RWPE2 (cell line): ENCODE results near the gene FAM98A.

Experiments used
- ATAC-seq: fragments of 200-7000 bp; cut with Tn5 transposase; 3 replicates; pipeline ENCODE4 v1.9.1; 2021; ENCODE audit warnings: low read depth
- DNase-seq: peaks from one replicate; pipeline ENCODE4 v3.0.0-alpha.2; 2020; ENCODE audit warnings: low spot score
- H3K27ac ChIP-seq: fragments of 450-650 bp; 2 replicates; pipeline ENCODE4 v1.5.1; 2017; ENCODE audit warnings: mild to moderate bottlenecking; ENCODE audit not compliant: poor library complexity, severe bottlenecking
- H3K27me3 ChIP-seq: fragments of 250-450 bp; sonication (Bioruptor Pico); 2 replicates; pipeline ENCODE4 v1.5.1; 2021; ENCODE audit warnings: mild to moderate bottlenecking, moderate library complexity; ENCODE audit not compliant: insufficient read depth, poor library complexity, severe bottlenecking
- H3K36me3 ChIP-seq: fragments of 250-450 bp; sonication (Bioruptor Pico); 2 replicates; pipeline ENCODE4 v1.5.1; 2020; ENCODE audit warnings: low read depth, mild to moderate bottlenecking, moderate library complexity
- H3K4me1 ChIP-seq: fragments of 250-450 bp; sonication (Bioruptor Pico); 2 replicates; pipeline ENCODE4 v1.5.1; 2021; ENCODE audit warnings: mild to moderate bottlenecking, moderate library complexity; ENCODE audit not compliant: insufficient read depth, poor library complexity, severe bottlenecking
- H3K4me3 ChIP-seq: fragments of 250-450 bp; sonication (Bioruptor Pico); 2 replicates; pipeline ENCODE4 v1.5.1; 2021; ENCODE audit warnings: mild to moderate bottlenecking, moderate library complexity; ENCODE audit not compliant: severe bottlenecking
- H3K9me3 ChIP-seq: fragments of 250-450 bp; sonication (Bioruptor Pico); 2 replicates; pipeline ENCODE4 v1.5.1; 2021; ENCODE audit warnings: mild to moderate bottlenecking, moderate library complexity; ENCODE audit not compliant: severe bottlenecking
- TF ChIP-seq, protein P1 (sequence below): fragments of 450-650 bp; IDR thresholded peaks from one replicate; pipeline ENCODE4 v1.5.1; 2017; ENCODE audit warnings: mild to moderate bottlenecking, moderate library complexity; ENCODE audit not compliant: poor library complexity, severe bottlenecking

FAM98A gene

DNA sequence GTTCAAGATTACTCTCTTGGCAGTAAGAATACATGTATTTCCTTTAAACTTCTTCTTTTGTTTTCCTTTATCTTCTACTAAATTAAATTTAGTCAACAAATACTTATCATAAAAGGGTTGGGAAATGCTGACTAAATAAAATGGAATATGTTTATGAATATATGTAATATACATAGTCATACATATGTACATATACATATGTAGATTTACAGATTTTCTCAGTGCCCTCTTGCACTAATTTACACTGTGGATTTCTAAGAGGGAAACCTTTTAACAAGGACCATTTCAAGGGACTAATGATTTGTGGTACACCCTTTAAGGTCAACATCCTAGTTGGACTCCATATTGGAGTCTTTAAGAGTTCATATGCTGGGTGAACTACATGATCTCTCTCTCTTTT is 37.2 kb downstream of the FAM98A start:
- ATAC-seq: no peak
- no peak for DNase-seq
- TF ChIP-seq, protein P1, sequence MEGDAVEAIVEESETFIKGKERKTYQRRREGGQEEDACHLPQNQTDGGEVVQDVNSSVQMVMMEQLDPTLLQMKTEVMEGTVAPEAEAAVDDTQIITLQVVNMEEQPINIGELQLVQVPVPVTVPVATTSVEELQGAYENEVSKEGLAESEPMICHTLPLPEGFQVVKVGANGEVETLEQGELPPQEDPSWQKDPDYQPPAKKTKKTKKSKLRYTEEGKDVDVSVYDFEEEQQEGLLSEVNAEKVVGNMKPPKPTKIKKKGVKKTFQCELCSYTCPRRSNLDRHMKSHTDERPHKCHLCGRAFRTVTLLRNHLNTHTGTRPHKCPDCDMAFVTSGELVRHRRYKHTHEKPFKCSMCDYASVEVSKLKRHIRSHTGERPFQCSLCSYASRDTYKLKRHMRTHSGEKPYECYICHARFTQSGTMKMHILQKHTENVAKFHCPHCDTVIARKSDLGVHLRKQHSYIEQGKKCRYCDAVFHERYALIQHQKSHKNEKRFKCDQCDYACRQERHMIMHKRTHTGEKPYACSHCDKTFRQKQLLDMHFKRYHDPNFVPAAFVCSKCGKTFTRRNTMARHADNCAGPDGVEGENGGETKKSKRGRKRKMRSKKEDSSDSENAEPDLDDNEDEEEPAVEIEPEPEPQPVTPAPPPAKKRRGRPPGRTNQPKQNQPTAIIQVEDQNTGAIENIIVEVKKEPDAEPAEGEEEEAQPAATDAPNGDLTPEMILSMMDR: no peak
- H3K36me3 ChIP-seq: no peaks in the 10 kb centered on the region
- no peak overlapping the region for H3K27ac ChIP-seq
- H3K27me3 ChIP-seq: no peaks in the 10 kb centered on the region
- no peaks in the 10 kb centered on the region for H3K9me3 ChIP-seq
- no peaks in the 10 kb centered on the region for H3K4me1 ChIP-seq
- H3K4me3 ChIP-seq: no peak overlapping the region

GRCh38 chr2:33560017-33560416 is 39.1 kb downstream of the FAM98A start:
- H3K4me1 ChIP-seq: no peaks in the 10 kb centered on the region
- no peaks in the 10 kb centered on the region for H3K27me3 ChIP-seq
- H3K9me3 ChIP-seq: no peaks in the 10 kb centered on the region
- ATAC-seq: no peak
- DNase-seq: no peak
- H3K27ac ChIP-seq: no peak overlapping the region
- no peaks in the 10 kb centered on the region for H3K36me3 ChIP-seq
- TF ChIP-seq, protein P1: no peak
- H3K4me3 ChIP-seq: no peak overlapping the region

DNA sequence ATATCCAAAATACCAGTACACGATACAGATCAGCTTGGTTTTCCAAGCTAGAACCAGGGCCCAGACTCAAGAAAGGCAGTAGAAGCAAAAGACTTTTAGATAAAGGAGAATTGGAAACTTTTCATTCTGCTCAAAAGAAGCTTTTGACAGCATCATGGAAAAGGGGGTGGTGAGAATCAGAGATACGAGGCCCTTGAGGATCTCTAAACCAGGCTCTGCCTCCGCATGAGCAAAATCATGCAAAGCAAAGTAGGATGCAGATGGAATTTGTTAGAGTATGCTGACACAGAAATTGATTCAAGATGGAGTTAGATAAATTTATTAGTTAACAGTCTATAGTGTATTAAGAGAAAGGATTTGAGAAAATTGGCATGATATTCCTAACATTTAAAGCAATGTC is 39.8 kb downstream of the FAM98A start:
- Histone ChIP-seq H3K9me3 (no peaks in the 10 kb centered on the region), H3K4me3 (no peak overlapping the region), H3K27me3 (no peaks in the 10 kb centered on the region), H3K36me3 (no peaks in the 10 kb centered on the region), H3K4me1 (no peaks in the 10 kb centered on the region), H3K27ac (no peak overlapping the region)
- ATAC-seq (no peak), DNase-seq (no peak)
- TF ChIP-seq, protein P1: no peak

DNA sequence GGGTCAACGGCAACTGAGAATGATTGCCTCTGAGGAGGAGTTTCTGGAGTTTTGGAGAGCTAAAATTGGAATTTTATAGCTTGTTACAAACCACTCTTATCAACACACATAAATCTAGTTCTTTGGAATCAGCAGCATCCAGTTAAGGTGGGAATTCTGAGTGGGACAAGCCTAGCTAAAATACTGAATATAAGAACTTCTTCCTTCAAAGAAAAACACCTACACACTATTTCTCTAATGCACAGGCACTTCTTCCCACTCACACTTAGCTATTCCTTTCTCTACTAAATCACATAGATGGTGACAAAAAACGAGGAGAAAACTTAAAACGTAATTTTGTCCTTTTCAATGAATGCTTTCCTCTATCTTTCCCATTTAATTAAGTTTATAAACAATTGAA is 43.4 kb downstream of the FAM98A start:
- H3K4me1 ChIP-seq: no peaks in the 10 kb centered on the region
- no peaks in the 10 kb centered on the region for H3K27me3 ChIP-seq
- TF ChIP-seq, protein P1: no peak
- DNase-seq (no peak), ATAC-seq (no peak)
- H3K27ac ChIP-seq: no peak overlapping the region
- no peaks in the 10 kb centered on the region for H3K9me3 ChIP-seq
- no peaks in the 10 kb centered on the region for H3K36me3 ChIP-seq
- no peak overlapping the region for H3K4me3 ChIP-seq

GRCh38 chr2:33552758-33553461 is 46.2 kb downstream of the FAM98A start:
- no peaks in the 10 kb centered on the region for H3K9me3 ChIP-seq
- no peaks in the 10 kb centered on the region for H3K27me3 ChIP-seq
- ATAC-seq (no peak), DNase-seq (no peak)
- H3K4me1 ChIP-seq: no peaks in the 10 kb centered on the region
- H3K36me3 ChIP-seq: no peaks in the 10 kb centered on the region
- no peak overlapping the region for H3K4me3 ChIP-seq
- no peak overlapping the region for H3K27ac ChIP-seq
- TF ChIP-seq, protein P1: no peak
